NB4 (cell line): ENCODE measurements around the gene SLC2A5.

Experiments used
- CTCF ChIP-seq: IDR thresholded peaks from one replicate; pipeline ENCODE4 v1.5.1; 2012; ENCODE audit warnings: low read depth, low read length
- MAX ChIP-seq: IDR thresholded peaks from 2 replicates; pipeline ENCODE4 v1.6.1; 2011; ENCODE audit warnings: low read depth, low read length
- POLR2A ChIP-seq: IDR thresholded peaks from 2 replicates; pipeline ENCODE4 v1.6.1; 2011; ENCODE audit warnings: mild to moderate bottlenecking; ENCODE audit not compliant: insufficient read length; ENCODE audit errors: extremely low read depth

- TF ChIP-seq CTCF (no peak), MAX (no peak), POLR2A (no peak)
Measured at GRCh38 chr1:9041116-9041779, 28.2 kb downstream of the SLC2A5 start.
